ENCODE data around the gene CHD1L.
"Not testable (repeated sequence)": the region's sequence is repeated elsewhere in the genome, so short reads cannot be mapped to it uniquely, and the experiment has no call there.

Gene CHD1L

DNA sequence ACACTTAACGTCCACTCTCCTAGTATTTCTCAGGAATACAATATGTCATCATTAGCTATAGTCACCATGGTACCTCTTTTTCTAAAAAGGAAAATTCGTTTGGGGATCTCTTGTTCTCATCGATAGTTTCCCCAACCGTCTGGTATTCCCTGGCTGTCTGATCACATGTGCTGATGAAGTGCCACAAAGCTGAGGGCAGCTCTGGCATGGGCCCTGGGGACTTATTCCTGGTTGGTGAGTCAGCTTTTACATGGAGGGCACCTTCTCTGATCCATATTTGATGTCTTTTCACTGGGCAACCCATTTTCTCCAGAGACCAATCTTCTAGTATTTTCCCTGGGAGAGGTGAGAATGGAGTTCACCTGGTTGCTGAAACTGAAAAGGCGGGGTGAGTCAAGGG is 39.5 kb downstream of the CHD1L start:
- TF ChIP-seq, protein P1, sequence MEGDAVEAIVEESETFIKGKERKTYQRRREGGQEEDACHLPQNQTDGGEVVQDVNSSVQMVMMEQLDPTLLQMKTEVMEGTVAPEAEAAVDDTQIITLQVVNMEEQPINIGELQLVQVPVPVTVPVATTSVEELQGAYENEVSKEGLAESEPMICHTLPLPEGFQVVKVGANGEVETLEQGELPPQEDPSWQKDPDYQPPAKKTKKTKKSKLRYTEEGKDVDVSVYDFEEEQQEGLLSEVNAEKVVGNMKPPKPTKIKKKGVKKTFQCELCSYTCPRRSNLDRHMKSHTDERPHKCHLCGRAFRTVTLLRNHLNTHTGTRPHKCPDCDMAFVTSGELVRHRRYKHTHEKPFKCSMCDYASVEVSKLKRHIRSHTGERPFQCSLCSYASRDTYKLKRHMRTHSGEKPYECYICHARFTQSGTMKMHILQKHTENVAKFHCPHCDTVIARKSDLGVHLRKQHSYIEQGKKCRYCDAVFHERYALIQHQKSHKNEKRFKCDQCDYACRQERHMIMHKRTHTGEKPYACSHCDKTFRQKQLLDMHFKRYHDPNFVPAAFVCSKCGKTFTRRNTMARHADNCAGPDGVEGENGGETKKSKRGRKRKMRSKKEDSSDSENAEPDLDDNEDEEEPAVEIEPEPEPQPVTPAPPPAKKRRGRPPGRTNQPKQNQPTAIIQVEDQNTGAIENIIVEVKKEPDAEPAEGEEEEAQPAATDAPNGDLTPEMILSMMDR (IDR thresholded peaks at IDR 0.05; ENCODE audit: borderline replicate concordance, insufficient read depth, low read depth, low read length), result no peak
- H3K4me3 ChIP-seq (ENCODE audit: low read depth, low read length), result no peak overlapping the region

DNA sequence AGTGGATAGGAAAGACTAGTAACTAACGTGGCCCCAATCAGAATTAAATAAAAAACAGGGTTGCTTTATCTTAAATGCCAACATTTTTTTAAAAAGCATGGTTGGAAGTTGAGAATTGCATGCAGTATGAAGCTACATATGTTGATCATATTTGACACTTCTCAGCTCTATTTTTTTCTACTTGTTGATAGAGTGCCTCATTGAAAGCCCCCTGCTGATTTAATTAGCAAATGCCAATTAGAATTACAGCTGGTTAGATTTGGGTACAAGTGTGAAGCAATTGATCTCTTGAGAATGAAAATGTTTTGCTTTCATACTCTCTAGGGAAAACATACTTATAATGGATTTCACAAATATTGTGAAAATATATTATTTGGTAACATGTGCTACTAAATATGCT is 40.5 kb downstream of the CHD1L start:
- H3K4me3 ChIP-seq (ENCODE audit: low read depth, low read length), result no peak overlapping the region
- TF ChIP-seq, protein P1 (IDR thresholded peaks at IDR 0.05; ENCODE audit: borderline replicate concordance, insufficient read depth, low read depth, low read length), result no peak

DNA sequence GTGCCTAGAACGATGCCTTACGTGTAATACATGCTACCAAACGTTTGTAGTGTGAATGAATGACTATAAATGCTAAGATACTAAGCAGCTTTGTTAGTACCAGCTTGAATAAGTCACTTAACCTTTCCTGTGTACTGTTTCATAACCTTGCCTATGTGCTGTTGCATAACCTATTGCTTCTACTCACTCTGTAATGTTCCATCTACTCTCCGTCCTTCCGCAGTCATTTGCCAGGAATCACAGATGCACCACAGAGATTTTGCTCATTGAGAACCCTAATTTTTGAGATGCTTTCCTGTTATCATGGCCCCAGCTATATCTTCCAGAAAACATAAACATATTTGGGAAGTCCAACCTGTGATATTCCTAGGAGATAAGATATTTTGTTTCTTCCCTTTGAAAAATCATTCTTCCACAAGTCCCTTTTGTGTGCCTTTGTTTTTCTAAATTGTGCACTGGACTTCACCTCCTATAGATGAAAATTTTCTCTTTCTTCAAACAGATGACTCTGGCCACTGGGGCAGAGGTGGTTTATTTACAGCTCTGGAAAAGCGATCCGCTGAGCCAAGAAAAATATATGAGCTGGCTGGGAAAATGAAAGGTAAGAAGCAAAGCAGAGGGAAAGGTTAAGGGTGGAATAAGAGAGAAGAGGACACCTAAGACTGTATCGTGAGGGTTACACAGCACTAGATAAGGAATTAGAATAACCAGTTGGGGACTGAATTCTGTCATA is 44.8 kb downstream of the CHD1L start:
- H3K4me3 ChIP-seq (ENCODE audit: low read depth, low read length), result no peak overlapping the region
- TF ChIP-seq, protein P1 (IDR thresholded peaks at IDR 0.05; ENCODE audit: borderline replicate concordance, insufficient read depth, low read depth, low read length), result no peak

DNA sequence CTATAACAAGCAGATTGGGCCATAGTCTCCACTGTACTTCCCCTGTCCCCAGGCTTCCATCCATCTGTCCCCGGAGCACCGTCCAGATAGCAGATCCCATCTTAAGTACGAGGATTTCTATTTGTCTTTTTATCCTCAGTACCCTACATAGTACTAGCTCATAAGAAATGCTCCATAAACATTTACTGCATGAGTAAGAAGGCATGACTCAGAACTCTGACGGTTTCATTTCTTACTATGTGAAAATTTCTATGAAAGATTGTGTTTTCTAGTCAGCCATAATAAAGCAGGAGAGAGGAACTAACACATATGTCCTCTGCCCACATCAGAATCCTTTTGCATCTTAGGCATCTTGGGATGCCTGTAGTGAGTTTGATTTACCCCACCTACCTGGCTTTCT is 49.5 kb downstream of the CHD1L start:
- TF ChIP-seq, protein P1 (IDR thresholded peaks at IDR 0.05; ENCODE audit: borderline replicate concordance, insufficient read depth, low read depth, low read length), result no peak
- H3K4me3 ChIP-seq (ENCODE audit: low read depth, low read length), result no peak overlapping the region

DNA sequence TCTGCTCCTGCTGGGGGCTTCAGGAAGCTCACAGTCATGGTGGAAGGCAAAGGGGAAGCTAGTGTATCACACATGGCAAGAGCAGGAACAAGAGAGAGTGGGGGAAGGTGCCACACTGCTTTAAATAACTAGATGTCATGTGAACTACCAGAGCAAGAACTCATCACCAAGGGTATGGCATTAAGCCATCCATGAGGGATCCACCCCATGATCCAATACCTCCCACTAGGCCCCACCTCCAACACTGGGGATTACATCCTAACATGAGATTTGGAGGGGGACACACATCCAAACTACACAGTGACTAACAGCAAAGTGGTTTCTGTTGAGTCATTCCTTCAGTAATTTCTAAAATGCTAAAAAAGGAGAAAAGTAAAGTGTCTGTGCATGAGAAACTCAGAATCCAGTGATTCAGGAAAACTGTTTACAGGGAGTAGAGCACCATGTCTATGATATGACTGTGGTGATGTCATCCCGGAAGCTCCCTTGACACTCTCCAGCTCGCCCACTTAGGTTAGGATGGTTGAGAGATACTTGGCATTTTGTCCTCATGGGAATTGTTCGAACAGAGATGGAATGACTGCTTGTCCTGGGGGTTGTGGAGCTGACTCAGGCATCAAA is 50.3 kb downstream of the CHD1L start:
- TF ChIP-seq, protein P1 (IDR thresholded peaks at IDR 0.05; ENCODE audit: borderline replicate concordance, insufficient read depth, low read depth, low read length), result no peak
- no peak overlapping the region for H3K4me3 ChIP-seq (ENCODE audit: low read depth, low read length)

DNA sequence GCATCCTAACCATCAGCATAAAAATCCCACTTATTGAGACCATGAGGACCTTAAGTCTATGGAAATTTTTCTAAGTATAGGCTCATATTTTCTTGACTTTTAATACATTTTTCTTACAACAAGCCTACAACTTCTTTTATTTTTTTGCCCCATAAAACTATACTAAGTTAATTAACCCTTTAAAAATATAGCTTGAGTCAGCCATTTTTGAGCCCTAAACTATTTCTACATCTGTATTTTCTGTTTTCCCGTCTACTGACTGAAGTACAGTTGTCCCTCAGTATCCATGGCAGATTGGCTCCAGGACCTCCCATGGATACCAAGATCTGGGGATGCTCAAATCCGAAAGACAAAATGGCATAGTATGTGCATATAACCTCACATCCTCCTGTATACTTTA is 55.0 kb downstream of the CHD1L start:
- TF ChIP-seq, protein P1 (IDR thresholded peaks at IDR 0.05; ENCODE audit: borderline replicate concordance, insufficient read depth, low read depth, low read length), result no peak

DNA sequence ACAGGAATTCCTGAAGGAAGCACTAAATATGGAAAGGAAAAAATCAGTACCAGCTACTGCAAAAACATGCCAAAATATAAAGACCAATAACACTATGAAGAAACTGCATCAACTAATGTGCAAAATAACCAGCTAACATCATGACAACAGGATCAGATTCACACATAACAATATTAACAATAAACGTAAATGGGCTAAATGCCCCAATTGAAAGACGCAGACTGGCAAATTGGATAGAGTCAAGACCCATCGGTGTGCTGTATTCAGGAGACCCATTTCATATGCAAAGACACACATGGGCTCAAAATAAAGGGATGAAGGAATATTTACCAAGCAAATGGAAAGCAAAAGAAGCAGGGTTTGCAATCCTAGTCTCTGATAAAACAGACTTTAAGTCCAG is 63.3 kb downstream of the CHD1L start:
- H3K4me3 ChIP-seq (ENCODE audit: low read depth, low read length), result not testable (repeated sequence)

More for the DNA sequence above, 55.0 kb downstream of the CHD1L start:
- H3K4me3 ChIP-seq (ENCODE audit: low read depth, low read length), result no peak overlapping the region

Measured in GM12875 (cell line).